HG03520 (cell line): Measurements from ENCODE around the gene PPP1R12A.
"Not testable (repeated sequence)": the region's sequence is repeated elsewhere in the genome, so short reads cannot be mapped to it uniquely, and the experiment has no call there.

ENCODE experiments used
- ATAC-seq: cut with Tn5 transposase; IDR thresholded peaks from one replicate; pipeline ENCODE4 v1.9.1; 2021; ENCODE audit warnings: mild to moderate bottlenecking, moderate library complexity; ENCODE audit not compliant: unreplicated experiment

Gene PPP1R12A

GRCh38 chr12:79895804-79896203, 39.1 kb downstream of the PPP1R12A start:
- no peak for ATAC-seq

GRCh38 chr12:79895071-79895470, 39.8 kb downstream of the PPP1R12A start:
- no peak for ATAC-seq

- ATAC-seq: no peak
Measured at GRCh38 chr12:79891506-79892162, 43.3 kb downstream of the PPP1R12A start.

- no peak for ATAC-seq
Measured at GRCh38 chr12:79887890-79888289, 47.0 kb downstream of the PPP1R12A start.

GRCh38 chr12:79886917-79887519, 47.9 kb downstream of the PPP1R12A start:
- peak; percentile 78 for ATAC-seq

- no peak for ATAC-seq
Measured at GRCh38 chr12:79885911-79886490, 48.9 kb downstream of the PPP1R12A start.

- no peak for ATAC-seq
Measured at GRCh38 chr12:79884401-79885006, 50.4 kb downstream of the PPP1R12A start.

GRCh38 chr12:79883216-79883615, 51.7 kb downstream of the PPP1R12A start:
- ATAC-seq: no peak

GRCh38 chr12:79881351-79881750, 53.5 kb downstream of the PPP1R12A start:
- ATAC-seq: no peak

- not testable (repeated sequence) for ATAC-seq
Measured at GRCh38 chr12:79878506-79878905, 56.4 kb downstream of the PPP1R12A start.

- no peak for ATAC-seq
Measured at GRCh38 chr12:79877246-79877645, 57.7 kb downstream of the PPP1R12A start.

GRCh38 chr12:79874665-79875064, 60.2 kb downstream of the PPP1R12A start:
- no peak for ATAC-seq

- ATAC-seq: no peak
Measured at GRCh38 chr12:79873201-79873600, 61.7 kb downstream of the PPP1R12A start.

- ATAC-seq: no peak
Measured at GRCh38 chr12:79871621-79872020, 63.3 kb downstream of the PPP1R12A start.

- no peak for ATAC-seq
Measured at GRCh38 chr12:79870916-79871315, 64.0 kb downstream of the PPP1R12A start.

- ATAC-seq: no peak
Measured at GRCh38 chr12:79859646-79860045, 75.3 kb downstream of the PPP1R12A start.

GRCh38 chr12:79858518-79858917, 76.4 kb downstream of the PPP1R12A start:
- no peak for ATAC-seq

GRCh38 chr12:79857675-79858074, 77.2 kb downstream of the PPP1R12A start:
- ATAC-seq: no peak

- ATAC-seq: no peak
Measured at GRCh38 chr12:79850610-79851299, 84.1 kb downstream of the PPP1R12A start.

- no peak for ATAC-seq
Measured at GRCh38 chr12:79848339-79848738, 86.6 kb downstream of the PPP1R12A start.

GRCh38 chr12:79847417-79847816, 87.5 kb downstream of the PPP1R12A start:
- ATAC-seq: no peak
